GM21423 (cell line): ENCODE results near the gene PPP2R3A.
"Not testable (repeated sequence)": the region's sequence is repeated elsewhere in the genome, so short reads cannot be mapped to it uniquely, and the experiment has no call there.

Experiments
- ATAC-seq: cut with Tn5 transposase; IDR thresholded peaks from one replicate; pipeline ENCODE4 v1.9.1; 2021; ENCODE audit warnings: mild to moderate bottlenecking, moderate library complexity; ENCODE audit not compliant: unreplicated experiment

The PPP2R3A gene

GRCh38 chr3:136192195-136192594 lies 226.7 kb downstream of the PPP2R3A start:
- not testable (repeated sequence) for ATAC-seq

GRCh38 chr3:136192831-136193230 lies 227.3 kb downstream of the PPP2R3A start:
- no peak for ATAC-seq

DNA sequence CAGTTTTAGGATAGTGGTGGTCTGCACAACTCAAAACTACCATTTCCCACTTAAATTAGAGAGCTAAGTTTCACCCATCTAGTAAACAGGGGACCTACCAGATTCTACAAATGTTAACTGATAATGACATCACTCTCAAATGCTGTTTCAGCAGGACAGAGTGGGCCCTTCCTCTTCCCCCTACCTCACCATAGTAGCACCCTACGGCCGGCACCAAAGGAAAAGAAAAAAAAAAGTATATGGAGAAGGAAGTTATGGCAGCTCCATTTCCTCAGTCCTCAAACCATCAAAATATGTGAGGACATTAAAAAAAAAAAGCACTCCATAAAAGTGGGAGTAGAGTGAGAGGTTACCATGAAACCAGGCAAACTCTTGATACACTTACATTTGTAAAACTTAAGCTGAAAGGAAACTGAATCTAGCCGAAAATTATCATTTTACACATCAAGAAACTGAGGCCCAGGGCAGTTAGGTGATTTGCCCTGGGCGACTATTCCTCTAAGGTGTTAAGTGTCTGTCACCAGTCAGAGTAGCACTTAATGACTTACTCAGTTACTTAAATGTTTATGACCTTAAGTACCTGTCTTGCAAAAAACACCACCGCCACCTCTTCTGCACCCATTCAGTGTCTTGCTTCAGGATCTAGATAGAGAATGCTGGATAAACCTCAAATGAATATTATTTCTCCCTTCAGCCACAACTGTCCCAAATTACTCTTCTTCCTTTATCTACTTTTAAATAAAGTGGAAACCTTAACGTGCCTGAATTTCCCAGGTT lies 227.9 kb downstream of the PPP2R3A start:
- ATAC-seq: no peak

- no peak for ATAC-seq
Measured at GRCh38 chr3:136194409-136195257, 229.1 kb downstream of the PPP2R3A start.

GRCh38 chr3:136195258-136196063 lies 229.9 kb downstream of the PPP2R3A start:
- peak; percentile 38 for ATAC-seq

GRCh38 chr3:136196064-136196400 lies 230.5 kb downstream of the PPP2R3A start, which contains the start of gene MSL2:
Gene MSL2 (minus strand): TSS chr3:136196335. CDS start chr3:136195113, 1,222 bp downstream.
- ATAC-seq: no peak

- ATAC-seq: peak; percentile 68
Measured at GRCh38 chr3:136196401-136197158, 231.1 kb downstream of the PPP2R3A start.

DNA sequence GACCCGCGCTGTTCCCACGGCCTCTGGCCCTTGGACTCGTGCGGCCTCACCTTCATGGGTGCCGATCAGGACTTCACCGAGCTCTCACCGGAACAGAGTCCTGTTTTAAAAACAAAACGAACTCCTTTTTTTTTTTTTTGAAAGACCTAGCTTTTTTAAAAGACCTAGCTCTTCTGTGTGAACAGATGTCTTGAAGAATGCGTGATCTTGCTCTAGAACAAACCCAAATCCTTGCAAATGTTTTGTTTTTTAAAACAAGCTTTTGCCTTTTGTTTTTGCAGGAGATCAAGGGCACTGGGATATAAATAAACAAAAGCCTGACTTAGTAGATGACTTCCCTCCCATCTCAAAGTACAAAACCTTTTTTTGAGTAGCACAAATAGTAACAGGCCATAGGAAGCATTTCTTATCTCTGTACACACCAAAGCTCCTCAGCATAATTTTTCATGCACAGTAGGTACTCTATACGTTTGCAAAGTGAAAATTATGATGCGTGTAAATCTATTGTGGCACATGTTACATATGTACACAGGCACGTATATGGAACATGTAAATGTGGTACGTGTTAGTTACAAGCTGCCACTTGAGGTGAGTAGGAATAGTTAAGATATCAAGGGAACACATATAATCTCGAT lies 231.7 kb downstream of the PPP2R3A start:
- ATAC-seq: no peak
